NCI-H128 (cell line): ENCODE measurements around the gene APOC1.
"Not testable (repeated sequence)": the region's sequence is repeated elsewhere in the genome, so short reads cannot be mapped to it uniquely, and the experiment has no call there.

Experiments
- DNase-seq: peaks from one replicate; lab custom pipeline; 2025; ENCODE audit not compliant: unreplicated experiment; lab: John Stamatoyannopoulos, UW

APOC1 gene

DNA sequence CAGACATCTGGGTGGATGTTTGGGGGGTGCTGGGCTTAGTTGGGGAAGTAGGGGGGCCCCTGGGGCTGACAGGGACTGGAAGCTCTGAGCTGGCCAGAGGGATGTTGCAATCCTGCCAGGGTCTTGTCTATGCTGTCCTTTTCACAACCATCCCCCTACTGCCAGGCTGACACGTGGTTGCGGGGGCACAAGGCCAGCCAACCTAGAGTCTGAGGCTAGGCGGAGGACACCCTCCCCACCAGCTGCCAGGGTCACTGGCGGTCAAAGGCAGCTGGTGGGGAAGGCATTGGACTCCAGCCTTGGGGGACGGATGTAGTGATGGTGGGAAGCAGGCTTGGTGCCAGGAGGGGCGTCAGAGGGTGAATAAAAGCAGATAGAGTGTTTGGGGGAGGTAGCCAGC, 1.6 kb upstream of the APOC1 start:
- DNase-seq = no peak

DNA sequence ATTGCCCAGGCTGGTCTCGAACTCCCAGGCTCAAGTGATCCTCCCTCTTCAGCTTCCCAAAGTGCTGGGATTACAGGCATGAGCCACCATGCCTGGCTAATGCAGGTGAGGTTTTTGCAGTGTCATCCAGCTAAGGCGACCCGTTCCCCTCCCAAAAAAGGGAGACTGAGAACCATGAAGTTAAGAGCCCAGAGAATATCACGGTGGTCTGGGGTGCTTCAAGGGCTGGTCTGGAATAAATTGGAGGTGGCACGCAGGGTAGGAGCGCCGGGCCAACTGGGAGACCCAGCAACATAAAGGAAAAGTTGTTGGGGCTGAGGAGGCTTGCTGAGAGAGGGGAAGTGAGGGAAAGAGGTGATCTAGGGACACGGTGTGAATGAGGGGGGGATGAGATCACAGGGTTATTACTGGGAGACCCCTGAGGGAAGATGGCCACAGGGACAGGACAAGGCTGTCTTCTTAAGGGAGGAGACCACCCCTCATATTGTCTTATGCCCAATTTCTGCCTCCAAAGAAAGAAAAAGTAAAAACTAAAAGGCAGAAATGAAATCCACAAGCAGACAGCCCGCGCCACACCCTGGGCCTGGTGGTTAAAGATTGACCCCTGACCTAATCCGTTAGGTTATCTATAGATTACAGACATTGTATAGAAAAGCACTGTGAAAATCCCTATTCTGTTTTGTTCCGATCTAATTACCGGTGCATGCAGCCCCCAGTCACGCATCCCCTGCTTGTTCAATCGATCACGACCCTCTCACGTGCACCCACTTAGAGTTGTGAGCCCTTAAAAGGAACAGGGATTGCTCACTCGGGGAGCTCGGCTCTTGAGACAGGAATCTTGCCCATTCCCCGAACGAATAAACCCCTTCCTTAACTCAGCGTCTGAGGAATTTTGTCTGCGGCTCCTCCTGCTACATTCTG, 636 bp upstream of the APOC1 start:
- not testable (repeated sequence) for DNase-seq

DNA sequence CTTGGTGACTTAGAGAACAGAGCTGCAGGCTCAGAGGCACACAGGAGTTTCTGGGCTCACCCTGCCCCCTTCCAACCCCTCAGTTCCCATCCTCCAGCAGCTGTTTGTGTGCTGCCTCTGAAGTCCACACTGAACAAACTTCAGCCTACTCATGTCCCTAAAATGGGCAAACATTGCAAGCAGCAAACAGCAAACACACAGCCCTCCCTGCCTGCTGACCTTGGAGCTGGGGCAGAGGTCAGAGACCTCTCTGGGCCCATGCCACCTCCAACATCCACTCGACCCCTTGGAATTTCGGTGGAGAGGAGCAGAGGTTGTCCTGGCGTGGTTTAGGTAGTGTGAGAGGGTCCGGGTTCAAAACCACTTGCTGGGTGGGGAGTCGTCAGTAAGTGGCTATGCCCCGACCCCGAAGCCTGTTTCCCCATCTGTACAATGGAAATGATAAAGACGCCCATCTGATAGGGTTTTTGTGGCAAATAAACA, 9.9 kb downstream of the APOC1 start:
- no peak for DNase-seq

DNA sequence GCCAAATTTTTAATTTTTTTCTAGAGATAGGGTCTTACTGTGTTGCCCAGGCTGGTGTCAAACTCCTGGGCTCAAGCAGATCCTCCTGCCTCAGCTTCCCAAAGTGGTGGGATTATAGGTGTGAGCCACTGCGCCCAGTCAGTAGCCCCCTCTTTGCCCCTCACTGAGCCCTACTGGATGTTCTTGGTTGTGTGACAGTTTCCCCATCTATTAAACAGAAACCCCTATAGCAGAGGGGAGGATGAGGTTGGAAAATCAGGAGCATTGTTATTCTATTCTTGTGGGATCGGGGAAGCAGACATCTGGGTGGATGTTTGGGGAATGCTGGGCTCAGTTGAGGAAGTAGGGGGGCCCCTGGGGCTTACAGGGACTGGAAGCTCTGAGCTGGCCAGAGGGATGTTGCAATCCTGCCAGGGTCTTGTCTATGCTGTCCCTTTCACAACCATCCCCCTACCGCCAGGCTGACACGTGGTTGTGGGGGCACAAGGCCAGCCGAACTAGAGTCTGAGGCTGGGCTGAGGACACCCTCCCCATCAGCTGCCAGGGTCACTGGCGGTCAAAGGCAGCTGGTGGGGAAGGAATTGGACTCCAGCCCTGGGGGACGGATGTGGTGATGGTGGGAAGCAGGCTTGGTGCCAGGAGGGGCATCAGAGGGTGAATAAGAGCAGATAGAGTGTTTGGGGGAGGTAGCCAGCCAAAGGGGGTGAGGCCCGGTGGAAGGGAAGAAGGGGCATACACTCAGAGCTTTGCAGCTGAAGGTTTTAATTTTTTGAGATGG, 10.9 kb downstream of the APOC1 start:
- no peak for DNase-seq

DNA sequence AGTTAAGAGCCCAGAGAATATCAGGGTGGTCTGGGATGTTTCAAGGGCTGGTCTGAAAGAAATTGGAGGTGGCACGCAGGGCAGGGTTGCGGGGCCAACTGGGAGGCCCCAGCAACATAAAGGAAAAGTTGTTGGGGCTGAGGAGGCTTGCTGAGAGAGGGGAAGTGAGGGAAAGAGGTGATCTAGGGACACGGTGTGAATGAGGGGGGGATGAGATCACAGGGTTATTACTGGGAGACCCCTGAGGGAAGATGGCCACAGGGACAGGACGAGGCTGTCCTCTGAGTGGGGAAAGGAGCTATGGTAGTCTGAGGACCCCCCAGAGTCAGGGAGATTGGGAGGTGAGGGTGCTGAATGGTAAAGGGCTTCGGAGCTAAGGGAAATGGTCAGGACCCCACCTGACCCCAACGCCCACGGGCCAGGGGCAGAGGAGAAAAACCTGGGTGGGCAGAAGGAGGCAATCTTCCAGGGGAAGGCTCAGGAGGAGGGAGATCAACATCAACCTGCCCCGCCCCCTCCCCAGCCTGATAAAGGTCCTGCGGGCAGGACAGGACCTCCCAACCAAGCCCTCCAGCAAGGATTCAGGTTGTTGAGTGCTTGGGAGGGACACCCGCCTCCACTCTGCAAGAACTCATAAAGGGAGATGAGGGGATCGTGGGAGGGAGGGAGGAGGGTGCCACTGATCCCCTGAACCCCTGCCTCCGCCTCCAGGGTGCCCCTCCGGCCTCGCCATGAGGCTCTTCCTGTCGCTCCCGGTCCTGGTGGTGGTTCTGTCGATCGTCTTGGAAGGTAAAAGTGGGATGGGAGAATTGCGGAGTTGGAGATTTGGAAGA, 12.1 kb downstream of the APOC1 start:
- not testable (repeated sequence) for DNase-seq

DNA sequence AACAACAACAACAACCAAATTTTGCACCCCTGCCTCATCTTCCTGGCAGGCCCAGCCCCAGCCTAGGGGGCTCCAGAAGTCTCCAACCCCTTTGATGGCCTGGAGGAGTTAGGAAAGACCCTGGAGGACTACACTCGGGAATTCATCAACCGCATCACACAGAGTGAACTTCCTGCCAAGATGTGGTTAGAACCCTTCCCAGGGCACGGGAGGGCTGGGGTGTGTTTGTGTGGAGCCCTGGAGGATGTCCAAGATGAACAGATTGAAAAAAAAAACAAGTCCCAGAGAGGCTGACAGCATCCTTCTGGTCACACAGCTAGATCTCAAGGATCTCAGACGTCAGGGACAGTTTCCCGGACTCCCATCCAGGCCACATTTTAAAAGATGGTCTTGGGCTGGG, 13.3 kb downstream of the APOC1 start:
- DNase-seq = no peak

DNA sequence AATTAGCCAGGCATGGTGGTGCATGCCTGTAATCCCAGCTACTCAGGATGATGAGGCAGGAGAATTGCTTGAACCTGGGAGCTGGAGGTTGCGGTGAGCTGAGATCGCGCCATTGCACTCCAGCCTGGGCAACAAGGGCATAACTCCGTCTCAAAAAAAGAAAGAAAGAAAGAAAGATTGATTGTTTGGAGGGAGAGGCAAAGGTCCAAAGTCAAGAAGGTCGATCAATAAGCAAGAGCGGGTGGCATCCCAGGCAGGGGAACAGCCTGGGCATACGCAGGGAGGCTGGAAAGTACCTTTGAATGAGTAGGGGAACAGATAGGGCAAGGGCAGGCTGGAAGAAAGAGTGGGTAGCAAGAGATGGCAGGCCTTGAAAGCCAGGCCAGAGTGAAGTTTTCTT, 15.7 kb downstream of the APOC1 start:
- no peak for DNase-seq

DNA sequence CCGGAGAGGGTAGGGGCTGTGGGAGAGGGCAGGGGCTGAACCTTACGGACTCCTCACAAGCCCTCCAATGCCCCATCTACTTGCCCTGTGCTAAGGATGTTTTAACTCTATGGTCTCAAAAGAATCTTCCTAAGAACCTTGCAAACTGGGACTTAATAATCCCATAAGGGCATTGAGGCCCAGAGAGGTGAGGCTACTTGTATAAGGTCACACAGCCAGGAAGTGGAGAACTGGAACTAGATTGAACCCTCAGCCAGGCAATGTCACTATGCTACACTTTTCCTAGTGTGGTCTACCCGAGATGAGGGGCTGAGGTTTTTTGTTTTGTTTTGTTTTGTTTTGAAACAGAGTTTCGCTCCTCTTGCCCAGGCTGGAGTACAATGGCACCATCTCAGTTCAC, 17.1 kb downstream of the APOC1 start:
- DNase-seq = no peak

DNA sequence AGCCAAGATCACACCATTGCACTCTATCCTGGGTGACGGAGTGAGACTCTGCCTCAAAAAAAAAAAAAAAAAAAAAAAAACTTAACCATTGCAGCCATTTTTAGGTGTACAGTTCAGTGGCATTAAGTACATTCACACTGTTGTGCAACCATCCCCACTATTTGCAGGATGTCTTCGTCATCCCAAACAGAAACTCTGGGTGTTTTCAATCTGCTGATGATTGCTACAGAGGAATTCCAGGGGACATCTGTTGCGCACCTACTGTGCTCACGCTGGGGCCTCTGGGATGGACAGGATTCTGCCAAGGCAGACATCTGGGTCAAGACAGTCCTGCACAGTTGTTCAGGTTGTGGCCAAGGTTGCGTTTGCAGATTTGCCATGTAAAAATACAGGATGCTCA, 25.3 kb downstream of the APOC1 start:
- no peak for DNase-seq

DNA sequence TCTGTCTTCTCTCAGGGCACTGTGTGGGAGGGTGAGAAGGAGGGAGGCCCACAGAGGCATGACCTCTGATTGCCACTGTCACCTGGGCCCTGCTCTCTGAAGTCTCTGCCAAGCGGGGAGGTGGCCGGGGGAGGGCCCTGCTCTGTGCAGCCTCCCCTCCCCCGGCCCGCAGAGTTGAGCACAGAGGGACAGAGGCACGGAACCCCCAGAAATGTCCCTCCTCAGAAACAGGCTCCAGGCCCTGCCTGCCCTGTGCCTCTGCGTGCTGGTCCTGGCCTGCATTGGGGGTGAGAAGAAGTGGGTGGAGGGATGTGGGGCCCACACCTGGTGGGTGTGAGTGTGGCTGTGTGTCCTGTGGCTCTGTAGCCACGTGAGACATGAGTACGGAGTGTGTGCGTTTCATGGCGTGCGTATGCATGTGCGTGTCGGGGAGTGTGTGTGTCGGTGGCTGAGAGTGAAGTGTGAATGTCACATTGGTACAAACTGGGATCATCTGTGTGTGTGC, 27.7 kb downstream of the APOC1 start, which contains the start of gene APOC4:
TSS of gene APOC4 (plus strand) at position 171 of the 505 bp plus-strand sequence. CDS start at position 212, 41 bp downstream.
- DNase-seq = no peak

DNA sequence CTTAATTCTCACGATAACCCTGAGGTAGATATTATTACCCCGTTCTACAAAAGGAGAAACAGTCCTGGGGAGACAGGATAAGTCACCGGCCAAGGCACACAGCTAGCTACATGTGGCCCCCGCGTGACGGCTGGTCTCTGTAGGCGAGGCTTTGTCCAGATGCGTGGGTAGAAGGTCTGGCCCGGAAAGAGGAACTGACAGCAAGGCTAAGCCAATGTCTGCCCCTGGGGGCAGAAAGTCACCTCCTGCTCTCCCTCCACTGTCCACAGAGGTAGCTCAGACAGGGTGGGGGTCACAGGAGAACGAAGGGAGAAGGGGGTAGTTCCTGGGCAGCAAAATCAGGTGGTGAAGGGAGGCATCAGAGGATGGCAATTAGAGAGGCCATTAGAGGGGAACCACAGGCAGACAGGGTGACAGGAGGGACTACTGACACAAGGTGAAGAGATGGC, 29.4 kb downstream of the APOC1 start:
- no peak for DNase-seq

DNA sequence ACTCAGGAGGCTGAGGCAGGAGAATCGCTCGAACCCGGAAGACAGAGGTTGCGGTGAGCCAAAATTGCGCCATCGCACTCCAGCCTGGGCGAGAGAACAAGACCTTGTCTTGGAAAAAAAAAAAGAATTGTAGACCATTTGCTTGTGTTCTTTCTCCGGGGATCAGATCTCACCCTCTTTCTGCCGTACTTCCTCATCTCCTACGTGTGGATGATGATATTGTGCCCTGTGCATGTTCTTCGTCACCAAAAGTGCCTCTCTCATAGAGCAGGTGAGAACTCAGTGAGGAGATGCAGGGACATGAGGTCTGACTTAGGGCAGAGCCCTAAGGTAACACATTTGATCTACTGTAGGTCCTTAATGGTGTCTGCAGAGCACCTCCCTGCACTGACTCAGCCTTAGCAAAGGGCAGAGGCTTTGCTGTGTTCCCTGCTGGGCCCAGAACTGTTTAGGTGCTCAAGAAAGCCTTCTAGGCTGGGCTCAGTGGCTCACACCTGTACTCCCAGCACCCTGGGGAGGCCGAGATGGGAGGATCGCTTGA, 32.7 kb downstream of the APOC1 start:
- DNase-seq = no peak

DNA sequence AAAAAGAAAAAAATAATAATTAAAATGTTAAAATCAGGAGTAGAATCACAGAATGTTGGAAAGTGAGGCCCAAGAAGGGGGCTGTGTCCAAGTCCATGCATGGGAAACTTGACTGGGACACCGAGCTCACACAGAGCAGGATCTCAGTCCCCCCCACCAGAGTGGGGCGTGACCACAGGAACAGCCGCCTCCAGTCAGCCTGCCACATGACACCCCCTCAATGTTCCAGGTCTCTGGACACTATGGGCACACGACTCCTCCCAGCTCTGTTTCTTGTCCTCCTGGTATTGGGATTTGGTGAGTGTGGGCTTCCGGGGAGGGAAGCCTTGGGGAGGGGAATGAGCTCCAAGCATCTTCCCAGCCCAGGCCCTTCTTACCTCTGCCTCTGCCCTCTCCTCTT, 33.8 kb downstream of the APOC1 start:
- no peak for DNase-seq

DNA sequence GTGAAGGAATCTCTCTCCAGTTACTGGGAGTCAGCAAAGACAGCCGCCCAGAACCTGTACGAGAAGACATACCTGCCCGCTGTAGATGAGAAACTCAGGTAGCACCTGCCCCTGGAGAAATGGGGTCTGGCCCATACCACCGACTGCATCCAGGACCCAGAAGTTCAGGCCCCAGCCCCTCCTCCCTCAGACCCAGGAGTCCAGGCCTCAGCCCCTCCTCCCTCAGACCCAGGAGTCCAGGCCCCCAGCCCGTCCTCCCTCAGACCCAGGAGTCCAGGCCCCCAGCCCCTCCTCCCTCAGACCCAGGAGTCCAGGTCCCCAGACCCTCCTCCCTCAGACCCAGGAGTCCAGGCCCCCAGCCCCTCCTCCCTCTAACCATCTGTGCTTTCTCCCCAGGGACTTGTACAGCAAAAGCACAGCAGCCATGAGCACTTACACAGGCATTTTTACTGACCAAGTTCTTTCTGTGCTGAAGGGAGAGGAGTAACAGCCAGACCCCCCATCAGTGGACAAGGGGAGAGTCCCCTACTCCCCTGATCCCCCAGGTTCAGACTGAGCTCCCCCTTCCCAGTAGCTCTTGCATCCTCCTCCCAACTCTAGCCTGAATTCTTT, 34.5 kb downstream of the APOC1 start:
- DNase-seq = no peak

DNA sequence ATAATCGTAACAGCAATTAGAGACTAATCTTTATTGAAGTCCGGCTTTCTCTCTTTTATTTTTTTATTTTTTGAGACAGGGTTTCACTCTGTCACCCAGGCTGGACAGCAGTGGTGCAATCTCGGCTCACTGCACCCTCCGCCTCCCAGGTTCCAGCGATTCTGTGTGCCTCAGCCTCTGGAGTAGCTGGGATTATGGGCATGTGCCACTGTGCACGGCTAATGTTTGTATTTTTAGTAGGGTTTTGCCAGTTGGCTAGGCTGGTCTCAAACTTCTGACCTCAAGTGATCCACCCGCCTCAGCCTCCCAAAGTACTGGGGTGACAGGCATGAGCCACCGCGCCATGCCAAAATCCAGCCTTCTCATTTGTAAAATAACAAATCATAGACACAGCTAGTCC, 35.1 kb downstream of the APOC1 start:
- DNase-seq = no peak

DNA sequence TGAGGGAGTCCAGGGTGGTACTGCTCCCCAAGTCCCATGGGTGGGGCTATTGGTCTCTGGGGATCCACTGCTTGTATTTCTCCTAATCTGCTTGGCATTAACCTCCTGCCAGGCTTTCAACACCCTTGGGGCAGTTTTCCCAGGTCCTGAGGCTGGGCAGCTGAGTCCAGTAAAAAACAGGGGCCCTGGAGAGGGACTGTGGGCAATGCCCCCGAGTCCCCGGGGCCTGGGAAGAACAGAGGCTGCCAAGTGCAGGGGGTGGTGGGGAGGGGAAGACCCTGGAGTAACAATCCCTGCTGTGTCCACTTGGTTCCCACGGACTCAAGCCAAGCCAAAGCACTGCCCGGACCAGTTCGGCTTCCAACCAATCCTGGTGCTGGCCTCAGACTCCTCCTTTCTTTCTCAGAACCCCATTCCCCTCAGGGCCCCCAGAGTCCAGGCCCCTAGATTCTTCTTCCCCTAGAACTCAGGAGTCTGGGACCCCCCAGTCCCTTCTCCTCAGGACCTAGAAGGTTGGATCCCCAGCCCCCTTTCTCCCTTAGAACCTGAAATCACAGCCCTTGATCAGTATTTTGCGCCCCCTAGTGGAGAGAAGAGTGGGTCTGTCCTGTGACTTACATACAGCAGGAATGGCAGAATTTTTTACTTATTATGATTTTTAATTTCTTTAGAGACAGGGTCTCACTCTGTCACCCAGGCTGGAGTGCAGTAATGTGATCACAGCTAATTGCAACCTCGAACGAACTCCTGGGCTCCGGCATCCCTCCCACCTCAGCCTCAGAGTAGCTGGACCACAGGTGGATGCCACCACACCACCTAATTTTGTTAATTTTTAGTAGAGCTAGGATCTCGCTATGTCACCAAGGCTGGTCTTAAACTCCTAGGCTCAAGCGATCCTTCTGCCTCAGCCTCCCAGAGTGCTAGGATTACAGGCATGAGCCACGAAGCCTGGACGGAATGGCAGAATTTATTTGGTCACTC, 37.1 kb downstream of the APOC1 start:
- peak; percentile 71 for DNase-seq

DNA sequence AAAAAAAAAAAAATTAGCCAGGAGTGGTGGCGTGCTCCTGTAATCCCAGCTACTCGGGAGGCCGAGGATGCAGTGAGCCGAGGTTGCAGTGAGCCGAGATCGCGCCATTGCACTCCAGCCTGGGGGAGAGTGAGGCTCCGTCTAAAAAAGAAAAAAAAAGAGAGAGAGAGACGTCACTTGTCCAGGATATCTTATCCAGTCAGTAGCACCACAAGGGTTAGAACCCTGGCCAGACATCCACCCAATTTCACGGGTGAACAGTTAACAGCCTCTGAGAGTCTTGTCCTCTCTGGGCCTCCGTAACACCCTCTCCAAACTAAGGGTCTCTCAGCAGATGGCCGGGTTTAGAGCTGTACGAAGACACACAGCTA, 39.9 kb downstream of the APOC1 start:
- no peak for DNase-seq

DNA sequence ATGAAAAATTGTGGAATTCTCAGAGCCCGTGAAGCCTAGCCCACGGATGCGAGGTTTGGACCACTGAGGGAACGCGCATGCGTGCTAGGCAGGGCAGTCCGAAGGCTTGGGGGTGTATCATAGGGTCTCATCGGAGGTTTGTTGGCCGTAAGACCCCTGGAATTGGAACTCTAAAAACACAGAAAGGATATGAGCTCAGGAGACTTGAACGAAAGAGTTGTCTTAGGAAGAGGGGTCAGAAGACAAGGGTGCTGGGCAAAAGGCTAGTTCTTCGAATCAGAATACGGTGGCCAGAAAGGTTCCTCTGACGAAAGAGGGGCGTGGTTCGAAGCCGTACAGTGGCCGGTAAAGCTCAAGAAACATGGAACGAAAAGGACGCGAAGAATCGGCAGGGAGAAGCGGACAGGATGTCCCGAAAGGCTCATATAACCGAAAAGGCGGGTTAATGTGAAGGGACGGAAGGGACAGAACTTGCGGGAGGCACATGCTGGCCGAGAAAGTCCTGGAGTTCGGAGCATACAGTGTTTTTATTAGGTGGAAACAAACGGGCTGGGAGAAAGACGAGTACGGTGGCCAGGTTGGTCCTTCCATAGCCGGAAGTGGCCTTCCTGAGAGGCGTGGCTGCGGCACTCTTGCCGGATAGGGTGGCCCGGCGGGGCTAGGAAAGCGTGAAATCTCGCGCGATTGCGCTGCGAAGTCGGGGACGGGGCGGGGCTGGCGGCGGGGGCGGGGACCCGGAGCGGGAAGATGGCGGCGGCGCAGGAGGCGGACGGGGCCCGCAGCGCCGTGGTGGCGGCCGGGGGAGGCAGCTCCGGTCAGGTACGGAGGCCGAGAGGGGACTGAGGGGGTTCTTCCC, 40.5 kb downstream of the APOC1 start, which contains the start of gene CLPTM1:
TSS of gene CLPTM1 (plus strand) at position 732 of the 856 bp plus-strand sequence. CDS start at position 748, 16 bp downstream.
- DNase-seq = peak; percentile 91
